Measurements from ENCODE around the gene PFDN2.
"Not testable (repeated sequence)": the region's sequence is repeated elsewhere in the genome, so short reads cannot be mapped to it uniquely, and the experiment has no call there.

Gene PFDN2

DNA sequence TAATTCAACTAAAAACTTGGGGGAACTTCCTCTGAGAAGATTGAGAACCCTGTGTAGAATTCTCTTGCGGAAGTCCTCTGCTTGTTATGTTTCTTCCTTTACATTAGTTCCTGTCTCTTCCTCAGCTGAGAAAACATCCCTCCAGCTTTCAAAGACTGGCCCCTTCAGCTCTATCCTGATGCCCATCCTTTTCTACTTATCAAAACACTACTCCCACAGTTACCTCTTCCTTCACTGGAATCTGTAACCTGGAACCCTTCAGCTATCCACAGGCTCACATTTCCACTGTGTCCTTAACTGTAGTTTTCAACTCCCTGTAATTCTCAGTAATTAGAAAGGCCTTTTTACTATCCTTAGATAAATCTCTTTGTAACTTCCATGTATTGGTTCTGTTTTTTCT is 20.6 kb upstream of the PFDN2 start:
- DNase-seq (ENCODE audit: low read depth, low spot score), result no peak

DNA sequence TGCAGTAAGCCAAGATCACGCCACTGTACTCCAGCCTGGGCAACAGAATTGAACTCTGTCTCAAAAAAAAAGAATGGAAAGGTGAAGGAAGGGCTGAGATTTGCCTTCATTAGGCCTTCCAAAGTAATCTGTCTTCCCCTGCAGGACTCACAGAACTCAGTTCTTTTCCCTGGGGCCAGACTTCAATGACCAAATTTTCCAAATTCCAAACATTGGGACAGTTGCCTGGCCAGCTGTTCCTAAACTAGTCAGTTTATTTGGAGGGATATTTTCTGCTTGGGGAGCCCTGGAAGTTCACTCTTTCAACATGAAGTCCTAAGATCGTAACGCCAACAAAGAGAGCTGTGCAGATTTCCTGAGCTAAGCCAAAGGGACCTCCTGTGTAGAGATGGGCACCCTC is 20.0 kb upstream of the PFDN2 start:
- no peak for DNase-seq (ENCODE audit: low read depth, low spot score)

GRCh38 chr1:161133220-161133740 is 15.4 kb upstream of the PFDN2 start:
- no peak for DNase-seq (ENCODE audit: low read depth, low spot score)

- peak; percentile 89 for DNase-seq (ENCODE audit: low read depth, low spot score)
These were observed 14.8 kb upstream of the PFDN2 start, which contains the start of gene DEDD for GRCh38 chr1:161132410-161133219. TSS of gene DEDD (minus strand) at chr1:161132667. CDS start at chr1:161124462, 8,205 bp downstream.

DNA sequence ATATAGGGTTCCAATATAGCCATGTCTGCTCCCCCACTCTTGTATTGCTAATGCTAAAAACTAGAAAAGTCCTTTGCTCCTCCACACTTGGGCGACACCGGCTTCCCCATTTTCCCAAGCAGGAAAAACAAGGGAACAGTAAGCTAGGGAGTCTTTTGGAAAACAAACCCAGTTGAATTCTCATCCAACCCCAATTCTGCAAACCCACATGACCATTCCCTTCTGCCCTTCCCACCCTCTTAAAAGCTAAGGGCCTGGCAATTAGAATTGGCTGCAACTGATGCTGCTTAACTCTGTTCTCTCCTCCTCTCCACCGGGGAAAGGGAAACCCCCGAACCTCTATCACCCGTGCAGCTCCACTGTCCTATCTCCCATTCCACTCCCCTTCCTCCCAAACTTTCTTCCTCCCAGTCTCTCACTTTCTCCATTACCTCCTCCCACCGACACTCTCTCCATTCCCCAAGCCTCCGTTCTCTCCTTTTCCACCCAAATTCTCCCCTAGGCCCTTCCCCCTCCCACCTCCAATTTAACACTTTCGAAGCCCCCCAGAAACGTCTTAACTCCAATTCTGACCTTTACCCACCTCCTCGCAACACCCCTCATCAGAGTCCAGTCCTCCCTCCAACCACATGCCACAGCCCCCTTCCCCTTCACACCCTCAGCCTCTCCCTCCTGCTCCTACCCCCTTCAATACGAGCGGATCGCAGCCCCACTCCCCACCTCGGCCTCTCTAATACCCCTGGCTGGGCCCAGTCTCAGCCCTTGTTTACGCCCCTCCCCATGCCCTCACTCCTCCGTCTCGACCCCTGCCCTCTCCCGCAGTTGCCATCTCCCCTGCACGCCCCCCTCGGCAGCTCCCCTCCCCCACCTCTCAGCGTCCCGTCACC is 13.9 kb upstream of the PFDN2 start:
- no peak for DNase-seq (ENCODE audit: low read depth, low spot score)

- DNase-seq (ENCODE audit: low read depth, low spot score), result no peak
These were observed 12.4 kb upstream of the PFDN2 start for GRCh38 chr1:161130266-161130665.

DNA sequence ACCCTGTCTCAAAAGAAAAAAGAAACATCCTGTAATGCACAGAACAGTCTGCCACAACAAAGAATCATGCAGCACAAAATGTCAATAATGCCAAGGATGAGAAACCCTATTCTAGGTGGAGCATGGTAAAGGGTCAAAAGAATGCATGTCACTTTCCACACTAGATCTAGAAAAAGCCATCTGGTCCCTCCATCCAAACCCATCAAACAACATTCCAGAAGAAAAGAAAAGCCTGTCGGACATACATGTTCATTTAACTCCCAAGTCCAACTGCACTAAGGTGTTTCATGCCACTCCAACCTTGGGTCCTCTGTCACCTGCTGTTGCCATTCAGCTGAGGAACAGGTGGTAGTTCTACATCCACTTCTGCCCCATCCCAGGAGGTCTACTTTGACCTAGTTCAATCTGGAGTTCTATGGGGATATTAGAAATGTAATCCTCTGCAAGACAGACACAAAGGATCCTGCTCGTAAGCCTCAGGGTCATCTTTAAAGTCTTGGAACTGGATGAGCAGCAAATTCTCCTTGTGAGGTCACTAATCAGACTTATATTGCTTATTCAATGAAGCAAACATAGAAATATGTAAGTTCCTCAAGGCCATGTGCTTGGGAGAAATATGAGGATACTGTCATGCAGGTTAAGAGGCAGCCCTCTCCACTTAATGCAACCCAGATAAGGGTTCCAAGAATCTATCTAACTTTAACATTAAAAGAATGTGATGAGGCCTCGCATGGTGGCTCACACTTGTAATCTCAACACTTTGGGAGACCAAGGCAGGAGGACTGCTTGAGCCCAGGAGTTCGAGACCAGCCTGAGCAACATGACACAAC is 11.0 kb upstream of the PFDN2 start:
- no peak for DNase-seq (ENCODE audit: low read depth, low spot score)

DNA sequence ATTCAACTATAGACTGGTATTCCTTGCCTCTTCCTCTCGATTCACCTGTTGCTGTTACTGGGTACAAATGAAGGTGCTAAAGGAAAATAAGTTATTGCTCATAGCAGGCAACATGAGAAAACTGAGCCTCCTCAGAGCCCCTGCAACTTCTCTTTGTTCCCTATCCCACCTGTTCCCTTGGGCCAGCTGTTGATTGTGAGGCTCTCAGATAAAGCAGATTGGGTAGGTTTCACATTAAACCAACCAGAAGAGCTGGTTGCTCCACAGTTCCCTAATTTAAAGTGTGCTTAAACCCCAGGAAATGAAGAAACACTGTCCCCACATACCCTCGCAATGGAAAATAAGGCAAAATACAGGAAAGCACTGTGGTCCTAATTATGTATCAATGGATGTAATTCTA is 9.8 kb upstream of the PFDN2 start:
- DNase-seq (ENCODE audit: low read depth, low spot score), result no peak

GRCh38 chr1:161122967-161123366 is 5.1 kb upstream of the PFDN2 start:
- no peak for DNase-seq (ENCODE audit: low read depth, low spot score)

DNA sequence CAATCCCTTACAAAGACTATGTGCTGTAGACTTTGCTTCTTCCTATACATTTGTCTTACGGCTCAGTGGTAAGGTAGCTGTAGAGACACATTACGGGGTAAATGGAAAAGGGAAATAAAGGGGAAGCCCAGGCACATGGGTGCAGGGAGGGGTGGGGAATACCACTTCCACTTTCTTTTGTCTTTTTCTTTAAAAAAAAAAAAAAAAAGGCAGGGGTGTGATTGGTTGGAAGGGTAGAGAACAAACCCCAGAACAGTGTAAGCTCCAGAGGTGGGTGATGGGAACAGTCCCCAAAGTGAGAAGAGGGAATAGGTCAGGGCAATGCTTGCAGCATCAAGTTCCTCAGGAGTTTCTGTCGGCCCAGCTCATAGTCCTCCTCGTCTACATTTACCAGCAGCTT is 4.0 kb upstream of the PFDN2 start:
- DNase-seq (ENCODE audit: low read depth, low spot score), result no peak

- DNase-seq (ENCODE audit: low read depth, low spot score), result no peak
These were observed 3.3 kb upstream of the PFDN2 start for GRCh38 chr1:161121042-161121650.

DNA sequence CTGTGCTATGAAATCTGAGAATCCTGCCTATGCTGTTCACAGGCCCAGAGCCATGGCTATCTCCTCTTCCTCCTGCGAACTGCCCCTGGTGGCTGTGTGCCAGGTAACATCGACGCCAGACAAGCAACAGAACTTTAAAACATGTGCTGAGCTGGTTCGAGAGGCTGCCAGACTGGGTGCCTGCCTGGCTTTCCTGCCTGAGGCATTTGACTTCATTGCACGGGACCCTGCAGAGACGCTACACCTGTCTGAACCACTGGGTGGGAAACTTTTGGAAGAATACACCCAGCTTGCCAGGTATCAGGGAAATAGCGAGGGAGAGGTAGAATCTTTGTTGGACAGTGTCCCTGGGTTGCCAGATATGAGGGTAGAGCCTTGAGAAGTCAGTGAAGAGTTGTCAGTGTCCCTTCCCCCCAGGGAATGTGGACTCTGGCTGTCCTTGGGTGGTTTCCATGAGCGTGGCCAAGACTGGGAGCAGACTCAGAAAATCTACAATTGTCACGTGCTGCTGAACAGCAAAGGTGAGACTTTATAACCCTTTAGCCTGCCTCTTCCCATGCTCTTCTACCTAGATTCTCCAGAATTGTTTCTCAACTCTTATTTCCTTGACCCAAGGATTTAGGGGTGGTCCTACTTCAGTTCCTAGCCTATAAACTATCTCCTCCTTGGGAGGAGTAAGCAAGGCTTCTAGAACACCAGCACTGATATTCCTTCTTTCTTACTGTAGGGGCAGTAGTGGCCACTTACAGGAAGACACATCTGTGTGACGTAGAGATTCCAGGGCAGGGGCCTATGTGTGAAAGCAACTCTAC is 1.5 kb upstream of the PFDN2 start:
- no peak for DNase-seq (ENCODE audit: low read depth, low spot score)

GRCh38 chr1:161115961-161116360 is 1.9 kb downstream of the PFDN2 start:
- DNase-seq (ENCODE audit: low read depth, low spot score), result not testable (repeated sequence)

DNA sequence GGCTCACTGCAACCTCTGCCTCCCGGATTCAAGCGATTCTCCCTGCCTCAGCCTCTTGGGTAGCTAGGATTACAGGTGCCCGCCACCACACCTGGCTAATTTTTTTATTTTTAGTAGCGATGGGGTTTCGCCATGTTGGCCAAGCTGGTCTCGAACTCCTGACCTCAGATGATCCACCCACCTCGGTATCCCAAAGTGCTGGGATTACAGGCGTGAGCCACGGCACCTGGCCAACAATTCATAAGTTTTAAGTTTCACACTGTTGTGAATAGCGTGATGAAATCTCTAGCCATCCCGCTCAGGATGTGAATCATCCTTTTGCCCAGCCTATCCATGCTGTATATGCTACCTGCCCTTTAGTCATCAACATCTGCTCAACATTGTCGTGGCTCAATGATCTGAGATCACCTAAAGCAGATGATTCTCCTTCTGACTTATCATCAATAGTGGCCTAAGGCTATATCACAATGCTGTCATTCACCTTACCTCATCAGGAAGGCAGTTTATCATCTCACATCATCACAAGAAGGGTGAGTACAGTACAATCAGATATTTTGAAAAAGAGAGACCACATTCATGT is 2.6 kb downstream of the PFDN2 start:
- no peak for DNase-seq (ENCODE audit: low read depth, low spot score)

- no peak for DNase-seq (ENCODE audit: low read depth, low spot score)
These were observed 3.3 kb downstream of the PFDN2 start for GRCh38 chr1:161114556-161114955.

DNA sequence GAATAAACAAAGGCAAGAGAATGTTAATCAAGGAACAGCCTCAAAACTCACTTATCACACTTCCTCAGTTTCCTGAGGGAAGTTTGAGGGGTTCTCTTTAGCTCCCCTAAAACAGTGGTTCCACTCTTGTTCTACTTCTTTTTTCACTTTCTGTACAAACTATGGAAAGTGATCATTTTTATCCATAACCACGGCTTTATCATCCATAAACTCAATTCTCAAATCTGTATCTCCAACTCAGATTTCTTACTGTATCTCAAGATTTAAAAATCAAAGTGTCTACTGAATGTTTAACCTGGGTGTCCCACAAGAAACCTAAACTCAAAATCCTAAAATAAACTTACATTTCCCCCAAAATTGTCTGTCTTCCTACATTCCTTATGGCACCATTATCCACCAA is 3.9 kb downstream of the PFDN2 start:
- no peak for DNase-seq (ENCODE audit: low read depth, low spot score)

- no peak for DNase-seq (ENCODE audit: low read depth, low spot score)
These were observed 6.3 kb downstream of the PFDN2 start for GRCh38 chr1:161111527-161111926.

DNA sequence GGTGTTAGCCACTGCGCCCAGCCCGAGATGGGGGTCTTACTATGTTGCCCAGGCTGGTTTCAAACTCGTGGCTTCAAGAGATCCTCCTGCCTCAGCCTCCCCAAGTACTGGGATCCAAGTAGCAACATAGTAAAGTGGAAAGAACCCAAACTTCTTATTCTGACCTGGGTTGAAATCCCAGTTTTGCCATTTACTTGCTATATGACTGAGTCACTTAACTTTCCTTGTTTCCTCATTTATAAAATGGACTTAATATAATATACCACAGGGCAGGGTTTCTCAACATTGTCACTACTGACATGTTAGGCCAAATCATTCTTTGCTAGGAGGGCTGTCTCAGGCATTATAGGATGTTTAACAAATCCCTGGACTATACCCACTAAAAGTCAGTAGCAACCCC is 6.7 kb downstream of the PFDN2 start:
- no peak for DNase-seq (ENCODE audit: low read depth, low spot score)

- no peak for DNase-seq (ENCODE audit: low read depth, low spot score)
These were observed 11.4 kb downstream of the PFDN2 start for GRCh38 chr1:161106431-161106830.

DNA sequence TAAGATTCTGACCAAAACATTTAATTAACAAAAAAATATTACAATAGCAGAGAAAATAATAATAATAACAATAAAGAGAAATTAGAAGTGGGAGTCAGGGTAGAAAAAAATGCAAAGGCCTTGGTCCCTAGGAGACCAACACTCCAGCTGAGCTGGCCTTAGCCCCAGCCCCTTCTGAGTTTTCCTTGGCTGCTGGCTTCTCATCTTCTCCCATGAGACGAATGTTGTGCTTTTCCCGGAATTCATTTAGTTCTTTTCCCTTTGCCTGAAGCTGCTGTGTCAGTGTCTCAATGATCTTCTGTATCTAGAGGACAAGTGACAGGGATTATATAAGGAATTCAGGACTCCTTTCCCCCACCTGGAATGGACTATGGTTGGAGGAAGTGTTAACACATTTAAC is 17.3 kb downstream of the PFDN2 start:
- DNase-seq (ENCODE audit: low read depth, low spot score), result no peak
